K562 (cell line): ENCODE measurements around the gene ESR2. TPM values are rescaled to one million over a fixed set of nuclear protein-coding genes. Genes with fewer than 3 reads are reported as not detected.

Experiments
- ATF2 ChIP-seq: sonication (generic); formaldehyde crosslinking; IDR thresholded peaks from 2 replicates; pipeline ENCODE4 v1.8.1; 2022; ENCODE audit warnings: missing genetic modification reagents
- BMI1 ChIP-seq: fragments of 150-350 bp; IDR thresholded peaks from 2 replicates; pipeline ENCODE4 v1.6.1; 2014; ENCODE audit warnings: low read length
- ELK1 ChIP-seq: sonication (generic); formaldehyde crosslinking; IDR thresholded peaks from 2 replicates; pipeline ENCODE4 v1.8.1; 2022; ENCODE audit warnings: missing genetic modification reagents
- ESRRA ChIP-seq: fragments of 450-650 bp; IDR thresholded peaks from 2 replicates; pipeline ENCODE4 v1.6.1; 2014; ENCODE audit warnings: low read depth, mild to moderate bottlenecking, moderate library complexity, borderline replicate concordance
- HINFP ChIP-seq: fragments of 450-650 bp; conservative IDR thresholded peaks from 2 replicates; pipeline ENCODE4 v1.6.1; 2016; ENCODE audit warnings: missing genetic modification characterization, low read depth, mild to moderate bottlenecking, control low read depth, missing compliant biosample characterization
- HMG20B ChIP-seq: fragments of 250-450 bp; sonication (Bioruptor Pico); IDR thresholded peaks from 2 replicates; pipeline ENCODE4 v1.5.0; 2021; ENCODE audit warnings: mild to moderate bottlenecking
- MITF ChIP-seq: IDR thresholded peaks from 2 replicates; pipeline ENCODE4 v1.6.1; 2014; ENCODE audit warnings: antibody characterized with exemption
- NCOA1 ChIP-seq: fragments of 450-650 bp; IDR thresholded peaks from 2 replicates; pipeline ENCODE4 v1.6.1; 2016; ENCODE audit warnings: low read depth
- NFE2L1 ChIP-seq: fragments of 450-650 bp; IDR thresholded peaks from 2 replicates; pipeline ENCODE4 v1.6.1; 2016; ENCODE audit warnings: missing genetic modification characterization, low read depth, mild to moderate bottlenecking, missing compliant biosample characterization, moderate library complexity, borderline replicate concordance
- NFIC ChIP-seq: fragments of 450-650 bp; IDR thresholded peaks from 2 replicates; pipeline ENCODE4 v1.6.1; 2017; ENCODE audit warnings: mild to moderate bottlenecking, inconsistent platforms
- NRF1 ChIP-seq, 2 experiments: fragments of 450-650 bp; IDR thresholded peaks in 1 of 2; conservative IDR thresholded peaks in 1 of 2; 2 replicates each; pipeline ENCODE4 v1.6.1; 2014; ENCODE audit warnings: mild to moderate bottlenecking in 2 of 2
- PHB2 ChIP-seq: fragments of 450-650 bp; IDR thresholded peaks from 2 replicates; pipeline ENCODE4 v1.6.1; 2017; ENCODE audit warnings: low read depth
- SIN3A ChIP-seq, 2 experiments: fragments of 150-350 bp in 1 of 2; IDR thresholded peaks; 2 replicates each; pipeline ENCODE4 v1.6.1; 2011 to 2016; ENCODE audit warnings: borderline replicate concordance in 2 of 2, low read depth in 2 of 2, low read length in 2 of 2, mild to moderate bottlenecking in 2 of 2, moderate library complexity in 2 of 2; ENCODE audit not compliant: control insufficient read depth in 1 of 2
- TBL1XR1 ChIP-seq, 2 experiments: IDR thresholded peaks; 2 replicates each; pipeline ENCODE4 v1.6.1; 2012; ENCODE audit warnings: improper control_type of control experiment in 2 of 2, low read length in 2 of 2, mild to moderate bottlenecking in 1 of 2
- ZC3H11A ChIP-seq: IDR thresholded peaks from 2 replicates; pipeline ENCODE4 v1.6.1; 2012; ENCODE audit warnings: low read depth, low read length, improper control_type of control experiment
- ZFP30 ChIP-seq: fragments of 250-450 bp; sonication (Bioruptor Pico); IDR thresholded peaks from 2 replicates; pipeline ENCODE4 v1.8.0; 2022; ENCODE audit warnings: moderate library complexity, mild to moderate bottlenecking, inconsistent platforms, borderline replicate concordance
- ZNF184 ChIP-seq: sonication (generic); formaldehyde crosslinking; IDR thresholded peaks from 2 replicates; pipeline ENCODE4 v1.5.0; 2020; ENCODE audit warnings: missing genetic modification reagents
- ZNF408 ChIP-seq: fragments of 250-450 bp; sonication (Bioruptor Pico); IDR thresholded peaks from 2 replicates; pipeline ENCODE4 v1.4.0; 2020; ENCODE audit warnings: low read depth, mild to moderate bottlenecking, moderate library complexity
- ZNF740 ChIP-seq, 3 experiments: fragments of 200-800 bp in 1 of 3; sonication (Bioruptor generic) in 1 of 3; sonication (generic) in 1 of 3; formaldehyde crosslinking in 1 of 3; IDR thresholded peaks; 2 replicates each; pipeline versions ENCODE4 v1.6.1 to v1.8.0; 2016 to 2022; ENCODE audit warnings: mild to moderate bottlenecking in 2 of 3, missing compliant biosample characterization in 2 of 3, missing genetic modification characterization in 2 of 3, missing genetic modification reagents in 1 of 3
- polyA plus RNA-seq, 8 experiments: library from polyadenylated mRNA; depleted of rRNA in 4 of 8; stranded (reverse) in 5 of 8; unstranded in 3 of 8; fragments of >200 nt; fragmentation: Nextera tagmentation in 2 of 8; fragmentation: Illumina TruSeq in 1 of 8; extraction: Ambion mirVana in 2 of 8; extraction: Trizol in 1 of 8; gene quantifications; 2 replicates each; pipeline versions ENCODE4 v1.2.1 to v1.2.3, GENCODE V29; 2011 to 2014; ENCODE audit warnings: inconsistent platforms in 1 of 8, missing spikeins in 1 of 8
- total RNA-seq, 7 experiments: library from RNA; depleted of rRNA in 6 of 7; stranded (reverse); fragments of >200 nt in 6 of 7; fragmentation: Illumina TruSeq in 2 of 7; extraction: Trizol in 2 of 7; gene quantifications; 2 replicates each; pipeline versions ENCODE4 v1.2.1 to v1.2.3, GENCODE V29; 2011 to 2021; ENCODE audit warnings: low replicate concordance in 1 of 7

The ESR2 gene
- total and polyA plus RNA-seq, 9 of the 15 experiments (the other 6 are each of a cell fraction or from before 2014, with no cell fraction given): 0.07 to 3.8 (median 2.0) TPM

GRCh38 chr14:64279704-64280668 lies 14.2 kb downstream of the ESR2 start (continued):
- no peak for TF ChIP-seq HINFP (tag)
- TF ChIP-seq PHB2: no peak
- no peak for TF ChIP-seq BMI1
- TF ChIP-seq ZFP30 (CRISPR knock-in tag): no peak
- no peak for TF ChIP-seq ZNF740 (CRISPR knock-in tag; IDR thresholded peaks at IDR 0.05)
- TF ChIP-seq ZNF740 (tag; IDR thresholded peaks at IDR 0.05): no peak
- TF ChIP-seq ESRRA: no peak
- 0 out of 2 replicates have a peak, but pooled peaks have one; percentile 42 for TF ChIP-seq MITF
- TF ChIP-seq ZNF408 (CRISPR knock-in tag): no peak
- peak in 1 of 2 experiments; percentile 78; a peak in 2 of 4 replicates for TF ChIP-seq TBL1XR1 (IDR thresholded peaks at IDR 0.05; ENCODE audit: low read length in 2 of 2)
- no peak for TF ChIP-seq HMG20B
- TF ChIP-seq ZNF184: no peak
- 0 out of 4 replicates have a peak, but pooled peaks have one; percentile 14 to 39 for TF ChIP-seq NRF1 (conservative IDR thresholded peaks at IDR 0.05 in 1 of 2, IDR thresholded peaks at IDR 0.05 in 1 of 2)
- no peak for TF ChIP-seq NFIC
- no peak for TF ChIP-seq SIN3A (IDR thresholded peaks at IDR 0.05; ENCODE audit: borderline replicate concordance in 2 of 2, control insufficient read depth in 1 of 2, low read depth in 2 of 2, low read length in 2 of 2)
- TF ChIP-seq NFE2L1: no peak
- no peak for TF ChIP-seq ATF2
- TF ChIP-seq ELK1: no peak
- no peak for TF ChIP-seq ZC3H11A
- TF ChIP-seq NCOA1: peak; percentile 41; the same call in 1 of the 2 replicates
